OCI-LY1 (cell line): ENCODE results near the gene ANKRD52.

Experiments
- CTCF ChIP-seq: fragments of 200-600 bp; sonication (generic), shearing (Covaris generic); IDR thresholded peaks from 2 replicates; pipeline ENCODE4 v1.5.1; 2017; ENCODE audit warnings: mild to moderate bottlenecking, antibody characterized with exemption, low read length, moderate library complexity, mixed read lengths
- EZH2 ChIP-seq: fragments of 200-600 bp; sonication (generic), shearing (Covaris generic); IDR thresholded peaks from 2 replicates; pipeline ENCODE4 v1.8.0; 2017; ENCODE audit warnings: borderline replicate concordance, mixed run types, mild to moderate bottlenecking, antibody characterized with exemption, low read length, moderate library complexity, mixed read lengths

- no peak for TF ChIP-seq CTCF
- no peak for TF ChIP-seq EZH2
These were observed 22.7 kb upstream of the ANKRD52 start for GRCh38 chr12:56280849-56281248.
